Endothelial cell of umbilical vein (primary cell): ENCODE data around the gene TMEM59L. TPM values are rescaled to one million over a fixed set of nuclear protein-coding genes. Genes with fewer than 3 reads are reported as not detected.

ENCODE experiments used
- BruUV-seq: library from RNA; stranded (reverse); fragments of 400-500 nt; replicated peaks from 2 replicates; lab custom pipeline; 2021; lab: Mats Ljungman, UMichigan
- CTCF ChIA-PET: fragments of 300-600, 350-600 bp; sonication (Branson Sonifier 250); formaldehyde crosslinking; loops from one replicate; lab custom pipeline; 2021; ENCODE audit warnings: antibody characterized with exemption, inconsistent platforms; lab: Charles Lee
- POLR2A ChIA-PET: fragments of 300-600, 350-600 bp; sonication (Branson Sonifier 250); formaldehyde crosslinking; loops from one replicate; lab custom pipeline; 2021; ENCODE audit warnings: antibody characterized with exemption, inconsistent platforms; lab: Charles Lee
- DNase-seq: peaks from one replicate; pipeline ENCODE4 v3.0.0-alpha.2; 2011; ENCODE audit warnings: low read depth, low spot score
- FAIRE-seq: peaks from 2 replicates; lab custom pipeline; 2011; peaks lifted over from hg19 to GRCh38; lab: Jason Lieb, UNC
- H2AFZ ChIP-seq: 2 replicates; pipeline ENCODE4 v1.6.0; 2012; ENCODE audit warnings: low read depth, low read length, control low read depth, inconsistent platforms
- H3K27ac ChIP-seq: 2 replicates; pipeline ENCODE4 v1.5.1; 2011; ENCODE audit warnings: low read depth, mild to moderate bottlenecking, control low read depth, low read length, moderate library complexity; ENCODE audit not compliant: insufficient read depth
- H3K27me3 ChIP-seq, 2 experiments: 2 replicates each; pipeline versions ENCODE4 v1.6.0 to v1.6.1; 2011; ENCODE audit warnings: low read length in 2 of 2, mixed read lengths in 1 of 2; ENCODE audit not compliant: control insufficient read depth in 2 of 2, insufficient read depth in 2 of 2
- H3K36me3 ChIP-seq, 2 experiments: 2 replicates in 1 of 2; 3 replicates in 1 of 2; pipeline ENCODE4 v1.5.1; 2011; ENCODE audit warnings: low read length in 2 of 2, mild to moderate bottlenecking in 1 of 2, moderate library complexity in 1 of 2; ENCODE audit not compliant: control insufficient read depth in 2 of 2, insufficient read depth in 2 of 2; ENCODE audit errors: extremely low read depth in 1 of 2
- H3K4me1 ChIP-seq: 3 replicates; pipeline ENCODE4 v1.5.1; 2011; ENCODE audit warnings: mild to moderate bottlenecking, low read length; ENCODE audit not compliant: control insufficient read depth, insufficient read depth; ENCODE audit errors: extremely low read depth
- H3K4me2 ChIP-seq: 2 replicates; pipeline ENCODE4 v1.6.1; 2011; ENCODE audit warnings: low read length, control low read depth, mixed read lengths; ENCODE audit not compliant: insufficient read depth
- H3K4me3 ChIP-seq, 3 experiments: fragments of 200-600 bp in 1 of 3; sonication (generic), shearing (Covaris generic) in 1 of 3; replicated peaks in 1 of 3; 2 replicates each; pipeline ENCODE4 v1.5.1; 2011 to 2016; ENCODE audit warnings: control low read depth in 3 of 3, low read length in 3 of 3, mild to moderate bottlenecking in 2 of 3, inconsistent platforms in 1 of 3, low read depth in 1 of 3, moderate library complexity in 1 of 3; ENCODE audit not compliant: insufficient read depth in 1 of 3
- H3K79me2 ChIP-seq: 2 replicates; pipeline ENCODE4 v1.6.0; 2012; ENCODE audit warnings: low read length, inconsistent platforms; ENCODE audit not compliant: control insufficient read depth, insufficient read depth
- H3K9ac ChIP-seq: replicated peaks from 2 replicates; pipeline ENCODE3; 2011; ENCODE audit warnings: low read length, control low read depth; ENCODE audit not compliant: insufficient read depth; ENCODE audit errors: extremely low read depth
- H3K9me1 ChIP-seq: replicated peaks from 3 replicates; pipeline ENCODE4 v1.6.0; 2011; ENCODE audit warnings: mild to moderate bottlenecking, low read length; ENCODE audit not compliant: control insufficient read depth, insufficient read depth; ENCODE audit errors: extremely low read depth
- H3K9me3 ChIP-seq: replicated peaks from 2 replicates; pipeline ENCODE4 v1.5.1; 2012; ENCODE audit warnings: low read length, inconsistent platforms; ENCODE audit not compliant: control insufficient read depth, insufficient read depth
- H4K20me1 ChIP-seq: replicated peaks from 2 replicates; pipeline ENCODE3; 2011; ENCODE audit warnings: mild to moderate bottlenecking, low read length; ENCODE audit not compliant: control insufficient read depth, insufficient read depth; ENCODE audit errors: extremely low read depth
- CTCF ChIP-seq, 2 donors: IDR thresholded peaks; 1 replicate in 1 of 2; 2 replicates in 1 of 2; pipeline ENCODE4 v1.5.1; 2011; ENCODE audit warnings: low read length in 2 of 2, mild to moderate bottlenecking in 2 of 2, moderate library complexity in 2 of 2, control low read depth in 1 of 2, inconsistent platforms in 1 of 2, low read depth in 1 of 2; ENCODE audit not compliant: insufficient read depth in 1 of 2; ENCODE audit errors: extremely low read depth in 1 of 2
- EZH2 ChIP-seq: IDR thresholded peaks from 2 replicates; pipeline ENCODE4 v1.6.1; 2012; ENCODE audit warnings: borderline replicate concordance, low read depth, mild to moderate bottlenecking, moderate library complexity, low read length, inconsistent platforms; ENCODE audit not compliant: severe bottlenecking
- FOS ChIP-seq: IDR thresholded peaks from 2 replicates; pipeline ENCODE4 v1.6.1; 2011; ENCODE audit warnings: mild to moderate bottlenecking, low read length, moderate library complexity, borderline replicate concordance; ENCODE audit not compliant: insufficient read depth
- GATA2 ChIP-seq: IDR thresholded peaks from 2 replicates; pipeline ENCODE4 v1.7.0; 2011; ENCODE audit warnings: low read depth, mild to moderate bottlenecking, moderate library complexity, mixed read lengths, low read length; ENCODE audit not compliant: insufficient read length, insufficient read depth
- JUN ChIP-seq: IDR thresholded peaks from 2 replicates; pipeline ENCODE4 v1.6.1; 2011; ENCODE audit warnings: borderline replicate concordance, low read depth; ENCODE audit not compliant: insufficient read length, insufficient read depth
- MAX ChIP-seq: IDR thresholded peaks from 2 replicates; pipeline ENCODE4 v1.6.1; 2011; ENCODE audit not compliant: insufficient read depth, insufficient read length
- MYC ChIP-seq: IDR thresholded peaks from one replicate; pipeline ENCODE4 v1.6.1; 2011; ENCODE audit warnings: mild to moderate bottlenecking, low read depth, low read length
- POLR2A ChIP-seq: IDR thresholded peaks from 2 replicates; pipeline ENCODE4 v1.6.1; 2012; ENCODE audit warnings: low read depth, mild to moderate bottlenecking, control low read depth, low read length
- POLR2AphosphoS5 ChIP-seq: IDR thresholded peaks from 2 replicates; pipeline ENCODE4 v1.6.1; 2012; ENCODE audit warnings: low read depth, mild to moderate bottlenecking, control low read depth, low read length, moderate library complexity; ENCODE audit not compliant: insufficient read depth
- dilution Hi-C: fragments of 300-500 bp; cut with MboI; formaldehyde crosslinking; loops from one replicate; pipeline ENCODE4 v1.15.0; 2019; ENCODE audit warnings: low sequenced_read_pairs; ENCODE audit not compliant: extremely low pct_ligation_motif_present
- intact Hi-C: fragments of 100-400 bp; cut with micrococcal nuclease; formaldehyde crosslinking; loops from one replicate; pipeline ENCODE4 v1.10.0; 2022
- polyA plus RNA-seq, 4 experiments: library from polyadenylated mRNA; depleted of rRNA in 3 of 4; stranded (reverse) in 3 of 4; unstranded in 1 of 4; fragments of >200 nt; gene quantifications; 2 replicates each; pipeline versions ENCODE4 v1.2.1 to v1.2.3, GENCODE V29; 2011 to 2012; ENCODE audit warnings: missing spikeins in 1 of 4
- total RNA-seq: library from RNA; stranded (reverse); gene quantifications from 2 replicates; pipeline ENCODE4 v1.2.3, GENCODE V29; 2021

Gene TMEM59L
- total and polyA plus RNA-seq, 2 donors (not counting 3 experiments of a cell fraction or from before 2014, with no cell fraction given): 0.43 to 0.97 TPM

GRCh38 chr19:18637673-18638630, 25.3 kb downstream of the TMEM59L start:
- FAIRE-seq (no peak), DNase-seq (no peak)
- H3K4me1 ChIP-seq: peaks cover 4% of the 10 kb centered on the region
- no peaks in the 10 kb centered on the region for H3K9me3 ChIP-seq
- CTCF ChIA-PET: interaction anchor here (1.6 kb wide), 1 partner anchor 11 kb away, joined by 4 read pairs; no protein-coding TSS in a partner anchor
- POLR2A ChIA-PET: no interaction called here
- no peaks in the 10 kb centered on the region for H3K79me2 ChIP-seq
- no peaks in the 10 kb centered on the region for H3K27me3 ChIP-seq
- intact Hi-C loops (loop anchor here (2.0 kb wide), 1 partner anchor 13 kb away; no protein-coding TSS in a partner anchor), dilution Hi-C loops (no loop called here)
- BruUV-seq: no TSS peak
- H3K4me3 ChIP-seq: peak overlapping the region in 2 of 3 experiments; percentile 60 to 67
- H4K20me1 ChIP-seq: no peaks in the 10 kb centered on the region
- TF ChIP-seq POLR2A: no peak
- TF ChIP-seq POLR2AphosphoS5: no peak
- no peak for TF ChIP-seq FOS
- H3K27ac ChIP-seq: no peak overlapping the region
- H3K36me3 ChIP-seq: no peaks in the 10 kb centered on the region
- no peaks in the 10 kb centered on the region for H3K9me1 ChIP-seq
- no peak overlapping the region for H2AFZ ChIP-seq
- H3K9ac ChIP-seq: no peak overlapping the region
- peak overlapping the region; percentile 80 for H3K4me2 ChIP-seq

GRCh38 chr19:18639706-18640243, 27.1 kb downstream of the TMEM59L start:
- Histone ChIP-seq H3K9ac (no peak overlapping the region), H2AFZ (no peak overlapping the region), H3K4me3 (no peak overlapping the region), H3K36me3 (no peaks in the 10 kb centered on the region), H3K4me2 (no peak overlapping the region), H3K27ac (no peak overlapping the region), H3K9me1 (no peaks in the 10 kb centered on the region), H3K4me1 (peaks cover 4% of the 10 kb centered on the region), H3K27me3 (no peaks in the 10 kb centered on the region), H3K79me2 (no peaks in the 10 kb centered on the region), H4K20me1 (no peaks in the 10 kb centered on the region), H3K9me3 (no peaks in the 10 kb centered on the region)
- dilution Hi-C loops (no loop called here), intact Hi-C loops (no loop called here)
- no peak for TF ChIP-seq JUN
- no peak for TF ChIP-seq POLR2A
- no peak for TF ChIP-seq POLR2AphosphoS5
- no peak for TF ChIP-seq EZH2
- TF ChIP-seq FOS: no peak
- TF ChIP-seq MYC: no peak
- TF ChIP-seq MAX: no peak
- no peak for TF ChIP-seq GATA2
- no peak for TF ChIP-seq CTCF (IDR thresholded peaks at IDR 0.05; ENCODE audit: extremely low read depth in 1 of 2, insufficient read depth in 1 of 2, low read depth in 1 of 2, low read length in 2 of 2)
- CTCF ChIA-PET: interaction anchor here (1.2 to 1.6 kb wide), 2 partner anchors 9 to 14 kb away, joined by 3 to 4 read pairs; no protein-coding TSS in a partner anchor
- POLR2A ChIA-PET: no interaction called here
- FAIRE-seq: no peak
- no peak for DNase-seq
- BruUV-seq: no TSS peak
